GM12878 (cell line): ENCODE measurements around the gene PNPO. TPM values are rescaled to one million over a fixed set of nuclear protein-coding genes. Genes with fewer than 3 reads are reported as not detected.

Experiments used
- BACH1 ChIP-seq: fragments of 450-650 bp; IDR thresholded peaks from 2 replicates; pipeline ENCODE4 v1.6.1; 2017; ENCODE audit warnings: mild to moderate bottlenecking, borderline replicate concordance
- CBFB ChIP-seq: IDR thresholded peaks from 2 replicates; pipeline ENCODE4 v1.6.1; 2016; ENCODE audit warnings: antibody characterized with exemption, low read depth
- ESRRA ChIP-seq: IDR thresholded peaks from 2 replicates; pipeline ENCODE4 v1.6.1; 2012; ENCODE audit warnings: mild to moderate bottlenecking, low read length, improper control_type of control experiment
- GATAD2B ChIP-seq: fragments of 450-650 bp; conservative IDR thresholded peaks from 2 replicates; pipeline ENCODE4 v1.6.1; 2017; ENCODE audit warnings: low read depth, mild to moderate bottlenecking, moderate library complexity
- IKZF1 ChIP-seq: fragments of 450-650 bp; conservative IDR thresholded peaks from 2 replicates; pipeline ENCODE4 v1.6.1; 2017; ENCODE audit warnings: antibody characterized with exemption, mild to moderate bottlenecking
- PAX5 ChIP-seq: IDR thresholded peaks from 2 replicates; pipeline ENCODE4 v1.6.1; 2011; ENCODE audit warnings: low read depth, low read length, borderline replicate concordance
- POLR2A ChIP-seq: IDR thresholded peaks from 2 replicates; pipeline ENCODE4 v1.6.1; 2011; ENCODE audit warnings: low read depth, mild to moderate bottlenecking, low read length
- POLR2AphosphoS5 ChIP-seq: IDR thresholded peaks from 2 replicates; pipeline ENCODE4 v1.6.1; 2011; ENCODE audit warnings: mild to moderate bottlenecking, low read length, inconsistent platforms
- RAD51 ChIP-seq: fragments of 450-650 bp; IDR thresholded peaks from 2 replicates; pipeline ENCODE4 v1.6.1; 2016; ENCODE audit warnings: moderate library complexity, mild to moderate bottlenecking, inconsistent platforms
- RELA ChIP-seq: fragments of 450-650 bp; IDR thresholded peaks from 2 replicates; pipeline ENCODE4 v1.8.0; 2014; ENCODE audit warnings: borderline replicate concordance; ENCODE audit not compliant: partially characterized antibody
- SMAD5 ChIP-seq: IDR thresholded peaks from 2 replicates; pipeline ENCODE4 v1.6.1; 2016; ENCODE audit warnings: antibody characterized with exemption, low read depth
- SPI1 ChIP-seq: IDR thresholded peaks from 2 replicates; pipeline ENCODE4 v1.6.1; 2011; ENCODE audit warnings: low read depth, mild to moderate bottlenecking, low read length, moderate library complexity, borderline replicate concordance; ENCODE audit not compliant: insufficient read depth
- TARDBP ChIP-seq: IDR thresholded peaks from 2 replicates; pipeline ENCODE4 v1.6.1; 2016; ENCODE audit warnings: borderline replicate concordance
- ZZZ3 ChIP-seq: IDR thresholded peaks from 2 replicates; pipeline ENCODE4 v1.6.1; 2011; ENCODE audit warnings: low read depth; ENCODE audit not compliant: control insufficient read depth, insufficient read length
- polyA plus RNA-seq, 11 experiments: library from polyadenylated mRNA; depleted of rRNA in 4 of 11; unstranded in 6 of 11; stranded (reverse) in 5 of 11; fragments of >200 nt; fragmentation: Nextera tagmentation in 4 of 11; fragmentation: Illumina TruSeq in 1 of 11; extraction: Ambion mirVana in 4 of 11; extraction: Trizol in 1 of 11; gene quantifications; 1 replicate in 1 of 11; 2 replicates in 10 of 11; pipeline versions ENCODE4 v1.2.1 to v1.2.3, GENCODE V29; 2011 to 2016; ENCODE audit warnings: inconsistent platforms in 2 of 11, missing spikeins in 2 of 11, low read depth in 1 of 11
- total RNA-seq, 4 experiments: library from RNA; depleted of rRNA in 3 of 4; stranded (reverse); fragments of >200 nt in 3 of 4; fragmentation: Illumina TruSeq in 1 of 4; extraction: Trizol in 1 of 4; gene quantifications; 2 replicates each; pipeline versions ENCODE4 v1.2.1 to v1.2.3, GENCODE V29; 2013 to 2021
- TF ChIP-seq, protein P1 (sequence below): IDR thresholded peaks from 2 replicates; pipeline ENCODE4 v1.6.1; 2011; ENCODE audit warnings: borderline replicate concordance, low read depth, mild to moderate bottlenecking, moderate library complexity, mixed read lengths, low read length; ENCODE audit not compliant: insufficient read depth; ENCODE audit errors: extremely low read length
- TF ChIP-seq, protein P2 (sequence below): IDR thresholded peaks from 2 replicates; pipeline ENCODE4 v1.6.1; 2012; ENCODE audit warnings: low read depth, low read length, improper control_type of control experiment
- TF ChIP-seq, protein P3 (sequence below): fragments of 450-650 bp; conservative IDR thresholded peaks from 2 replicates; pipeline ENCODE4 v1.6.1; 2017; ENCODE audit warnings: mild to moderate bottlenecking, moderate library complexity
- TF ChIP-seq, protein P4 (sequence below): fragments of 450-650 bp; IDR thresholded peaks from 2 replicates; pipeline ENCODE4 v1.6.1; 2017; ENCODE audit warnings: low read depth, mild to moderate bottlenecking, moderate library complexity

PNPO gene
- total and polyA plus RNA-seq, 10 of the 15 experiments (the other 5 are each of a cell fraction or from before 2014, with no cell fraction given), result 13.9 to 52.6 (median 37.3) TPM

DNA sequence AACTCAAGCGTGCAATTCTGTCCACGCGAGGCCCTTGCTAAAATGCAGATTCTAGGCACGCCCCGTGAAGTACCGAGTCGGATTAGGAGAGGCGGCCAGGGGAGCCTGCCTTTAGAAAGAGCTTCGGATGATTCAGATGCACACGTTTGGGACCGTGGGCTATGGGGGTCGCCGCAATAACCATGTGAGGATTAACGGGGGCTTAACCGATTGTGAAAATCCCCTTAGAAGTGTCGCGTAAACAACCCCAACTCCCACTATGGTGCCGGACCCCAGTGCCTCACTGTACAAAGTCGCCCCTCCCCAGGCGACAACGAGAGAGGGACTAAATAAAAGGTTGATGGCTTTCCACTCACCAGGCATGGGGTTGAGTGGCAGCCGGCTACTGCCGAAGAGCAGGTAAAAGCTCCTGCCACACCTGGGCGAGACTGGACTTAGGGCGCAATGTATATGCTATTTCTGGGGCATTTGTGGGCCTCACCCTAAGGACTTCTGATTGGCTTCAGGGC lies 46.0 kb upstream of the PNPO start (continued):
- TF ChIP-seq, protein P1, sequence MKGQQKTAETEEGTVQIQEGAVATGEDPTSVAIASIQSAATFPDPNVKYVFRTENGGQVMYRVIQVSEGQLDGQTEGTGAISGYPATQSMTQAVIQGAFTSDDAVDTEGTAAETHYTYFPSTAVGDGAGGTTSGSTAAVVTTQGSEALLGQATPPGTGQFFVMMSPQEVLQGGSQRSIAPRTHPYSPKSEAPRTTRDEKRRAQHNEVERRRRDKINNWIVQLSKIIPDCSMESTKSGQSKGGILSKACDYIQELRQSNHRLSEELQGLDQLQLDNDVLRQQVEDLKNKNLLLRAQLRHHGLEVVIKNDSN, result no peak
- TF ChIP-seq ZZZ3 (no peak), POLR2A (peak; percentile 88), PAX5 (no peak), RAD51 (no peak), CBFB (peak; percentile 82; the same call in 1 of the 2 replicates), SMAD5 (peak; percentile 94), SPI1 (no peak), ESRRA (no peak; the same call in 1 of the 2 replicates), IKZF1 (no peak), GATAD2B (no peak), TARDBP (0 out of 2 replicates have a peak, but pooled peaks have one; percentile 13), BACH1 (peak; percentile 59), RELA (peak; percentile 47), POLR2AphosphoS5 (peak; percentile 98)
- TF ChIP-seq, protein P2, sequence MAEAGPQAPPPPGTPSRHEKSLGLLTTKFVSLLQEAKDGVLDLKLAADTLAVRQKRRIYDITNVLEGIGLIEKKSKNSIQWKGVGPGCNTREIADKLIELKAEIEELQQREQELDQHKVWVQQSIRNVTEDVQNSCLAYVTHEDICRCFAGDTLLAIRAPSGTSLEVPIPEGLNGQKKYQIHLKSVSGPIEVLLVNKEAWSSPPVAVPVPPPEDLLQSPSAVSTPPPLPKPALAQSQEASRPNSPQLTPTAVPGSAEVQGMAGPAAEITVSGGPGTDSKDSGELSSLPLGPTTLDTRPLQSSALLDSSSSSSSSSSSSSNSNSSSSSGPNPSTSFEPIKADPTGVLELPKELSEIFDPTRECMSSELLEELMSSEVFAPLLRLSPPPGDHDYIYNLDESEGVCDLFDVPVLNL, result no peak
- TF ChIP-seq, protein P3, sequence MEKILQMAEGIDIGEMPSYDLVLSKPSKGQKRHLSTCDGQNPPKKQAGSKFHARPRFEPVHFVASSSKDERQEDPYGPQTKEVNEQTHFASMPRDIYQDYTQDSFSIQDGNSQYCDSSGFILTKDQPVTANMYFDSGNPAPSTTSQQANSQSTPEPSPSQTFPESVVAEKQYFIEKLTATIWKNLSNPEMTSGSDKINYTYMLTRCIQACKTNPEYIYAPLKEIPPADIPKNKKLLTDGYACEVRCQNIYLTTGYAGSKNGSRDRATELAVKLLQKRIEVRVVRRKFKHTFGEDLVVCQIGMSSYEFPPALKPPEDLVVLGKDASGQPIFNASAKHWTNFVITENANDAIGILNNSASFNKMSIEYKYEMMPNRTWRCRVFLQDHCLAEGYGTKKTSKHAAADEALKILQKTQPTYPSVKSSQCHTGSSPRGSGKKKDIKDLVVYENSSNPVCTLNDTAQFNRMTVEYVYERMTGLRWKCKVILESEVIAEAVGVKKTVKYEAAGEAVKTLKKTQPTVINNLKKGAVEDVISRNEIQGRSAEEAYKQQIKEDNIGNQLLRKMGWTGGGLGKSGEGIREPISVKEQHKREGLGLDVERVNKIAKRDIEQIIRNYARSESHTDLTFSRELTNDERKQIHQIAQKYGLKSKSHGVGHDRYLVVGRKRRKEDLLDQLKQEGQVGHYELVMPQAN, result peak; percentile 73; the same call in 1 of the 2 replicates
- TF ChIP-seq, protein P4, sequence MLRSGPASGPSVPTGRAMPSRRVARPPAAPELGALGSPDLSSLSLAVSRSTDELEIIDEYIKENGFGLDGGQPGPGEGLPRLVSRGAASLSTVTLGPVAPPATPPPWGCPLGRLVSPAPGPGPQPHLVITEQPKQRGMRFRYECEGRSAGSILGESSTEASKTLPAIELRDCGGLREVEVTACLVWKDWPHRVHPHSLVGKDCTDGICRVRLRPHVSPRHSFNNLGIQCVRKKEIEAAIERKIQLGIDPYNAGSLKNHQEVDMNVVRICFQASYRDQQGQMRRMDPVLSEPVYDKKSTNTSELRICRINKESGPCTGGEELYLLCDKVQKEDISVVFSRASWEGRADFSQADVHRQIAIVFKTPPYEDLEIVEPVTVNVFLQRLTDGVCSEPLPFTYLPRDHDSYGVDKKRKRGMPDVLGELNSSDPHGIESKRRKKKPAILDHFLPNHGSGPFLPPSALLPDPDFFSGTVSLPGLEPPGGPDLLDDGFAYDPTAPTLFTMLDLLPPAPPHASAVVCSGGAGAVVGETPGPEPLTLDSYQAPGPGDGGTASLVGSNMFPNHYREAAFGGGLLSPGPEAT, result peak; percentile 56; the same call in 1 of the 2 replicates
